OCI-LY7 (cell line): ENCODE measurements around the gene CD164L2.

Experiments
- EZH2phosphoT487 ChIP-seq: fragments of 200-600 bp; sonication (generic); IDR thresholded peaks from 2 replicates; pipeline ENCODE4 v1.6.1; 2018; ENCODE audit warnings: low read depth, borderline replicate concordance, mild to moderate bottlenecking, mixed run types, antibody characterized with exemption, low read length, moderate library complexity, mixed read lengths
- TF ChIP-seq, protein P1 (sequence below): fragments of 200-600 bp; sonication (generic); conservative IDR thresholded peaks from 2 replicates; pipeline ENCODE4 v1.5.1; 2014; ENCODE audit warnings: mild to moderate bottlenecking, antibody characterized with exemption, low read length, moderate library complexity, mixed read lengths

DNA sequence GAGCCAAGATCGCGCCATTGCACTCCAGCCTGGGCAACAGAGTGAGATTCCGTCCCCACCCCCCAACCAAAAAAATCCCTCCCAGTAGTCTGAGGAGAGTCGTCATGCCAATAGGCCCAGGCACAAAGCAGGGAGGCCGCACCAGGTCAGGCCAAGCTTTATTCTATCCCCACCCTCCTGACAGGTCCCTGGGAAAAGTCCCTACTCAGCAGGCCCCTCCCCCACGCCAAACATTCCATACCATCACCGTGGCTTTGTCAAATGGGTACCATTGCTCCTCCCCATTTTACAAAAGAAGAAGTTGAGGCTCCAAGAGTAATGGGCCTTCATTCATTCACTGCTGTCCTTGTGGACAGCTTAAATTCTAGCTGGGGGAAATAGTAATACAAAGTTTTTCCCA lies 14.6 kb upstream of the CD164L2 start:
- TF ChIP-seq, protein P1, sequence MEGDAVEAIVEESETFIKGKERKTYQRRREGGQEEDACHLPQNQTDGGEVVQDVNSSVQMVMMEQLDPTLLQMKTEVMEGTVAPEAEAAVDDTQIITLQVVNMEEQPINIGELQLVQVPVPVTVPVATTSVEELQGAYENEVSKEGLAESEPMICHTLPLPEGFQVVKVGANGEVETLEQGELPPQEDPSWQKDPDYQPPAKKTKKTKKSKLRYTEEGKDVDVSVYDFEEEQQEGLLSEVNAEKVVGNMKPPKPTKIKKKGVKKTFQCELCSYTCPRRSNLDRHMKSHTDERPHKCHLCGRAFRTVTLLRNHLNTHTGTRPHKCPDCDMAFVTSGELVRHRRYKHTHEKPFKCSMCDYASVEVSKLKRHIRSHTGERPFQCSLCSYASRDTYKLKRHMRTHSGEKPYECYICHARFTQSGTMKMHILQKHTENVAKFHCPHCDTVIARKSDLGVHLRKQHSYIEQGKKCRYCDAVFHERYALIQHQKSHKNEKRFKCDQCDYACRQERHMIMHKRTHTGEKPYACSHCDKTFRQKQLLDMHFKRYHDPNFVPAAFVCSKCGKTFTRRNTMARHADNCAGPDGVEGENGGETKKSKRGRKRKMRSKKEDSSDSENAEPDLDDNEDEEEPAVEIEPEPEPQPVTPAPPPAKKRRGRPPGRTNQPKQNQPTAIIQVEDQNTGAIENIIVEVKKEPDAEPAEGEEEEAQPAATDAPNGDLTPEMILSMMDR = no peak
- no peak for TF ChIP-seq EZH2phosphoT487
